Ammon's horn (tissue), 1 donor: ENCODE results near the gene DAAM2.

ENCODE experiments used
- DNase-seq: peaks from one replicate; pipeline ENCODE4 v3.0.0-alpha.2; 2016; ENCODE audit warnings: low spot score

The DAAM2 gene

GRCh38 chr6:39819228-39819627 is 27.1 kb downstream of the DAAM2 start:
- DNase-seq: no peak

GRCh38 chr6:39819676-39820075 is 27.5 kb downstream of the DAAM2 start:
- DNase-seq: no peak

GRCh38 chr6:39820553-39820952 is 28.4 kb downstream of the DAAM2 start:
- no peak for DNase-seq

GRCh38 chr6:39821046-39821740 is 29.0 kb downstream of the DAAM2 start:
- no peak for DNase-seq

GRCh38 chr6:39821742-39822532 is 29.8 kb downstream of the DAAM2 start:
- DNase-seq: peak; percentile 94

- DNase-seq: peak; percentile 52
These were observed 31.0 kb downstream of the DAAM2 start for GRCh38 chr6:39822846-39823815.

GRCh38 chr6:39824030-39824926 is 32.1 kb downstream of the DAAM2 start:
- DNase-seq: no peak

- no peak for DNase-seq
These were observed 37.2 kb downstream of the DAAM2 start for GRCh38 chr6:39829331-39829730.

- DNase-seq: no peak
These were observed 38.3 kb downstream of the DAAM2 start for GRCh38 chr6:39830444-39830843.

GRCh38 chr6:39831701-39832100 is 39.5 kb downstream of the DAAM2 start:
- no peak for DNase-seq

- peak; percentile 89 for DNase-seq
These were observed 42.1 kb downstream of the DAAM2 start for GRCh38 chr6:39834278-39834677.

GRCh38 chr6:39834866-39835265 is 42.7 kb downstream of the DAAM2 start:
- DNase-seq: no peak

GRCh38 chr6:39835821-39836295 is 43.7 kb downstream of the DAAM2 start:
- no peak for DNase-seq

- no peak for DNase-seq
These were observed 44.4 kb downstream of the DAAM2 start for GRCh38 chr6:39836606-39837005.

GRCh38 chr6:39839445-39839844 is 47.3 kb downstream of the DAAM2 start:
- peak; percentile 44 for DNase-seq

GRCh38 chr6:39840781-39841180 is 48.6 kb downstream of the DAAM2 start:
- DNase-seq: no peak

- DNase-seq: no peak
These were observed 49.1 kb downstream of the DAAM2 start for GRCh38 chr6:39841291-39841690.

- no peak for DNase-seq
These were observed 49.7 kb downstream of the DAAM2 start for GRCh38 chr6:39841923-39842322.

GRCh38 chr6:39843305-39844020 is 51.3 kb downstream of the DAAM2 start:
- DNase-seq: no peak

- no peak for DNase-seq
These were observed 52.7 kb downstream of the DAAM2 start for GRCh38 chr6:39844866-39845265.
